Effector memory CD8-positive, alpha-beta T cell (primary cell): Measurements from ENCODE around the gene ECSCR.
"Not testable (repeated sequence)": the region's sequence is repeated elsewhere in the genome, so short reads cannot be mapped to it uniquely, and the experiment has no call there.

Experiments
- ATAC-seq: fragments of 150-1000 bp; cut with Tn5 transposase; replicated peaks from 2 replicates; pipeline ENCODE4 v1.10.0; 2021; ENCODE audit warnings: mild to moderate bottlenecking, moderate library complexity
- DNase-seq, 3 experiments: peaks; one replicate each; pipeline ENCODE4 v3.0.0; 2021
- H3K27ac Mint-ChIP-seq, 2 donors: one replicate each; pipeline ENCODE4 v1.8.0; 2022; ENCODE audit warnings: mild to moderate bottlenecking in 2 of 2, mixed read lengths in 2 of 2, moderate library complexity in 2 of 2
- H3K27me3 Mint-ChIP-seq, 2 donors: one replicate each; pipeline ENCODE4 v1.8.0; 2022; ENCODE audit warnings: mixed read lengths in 2 of 2
- H3K36me3 Mint-ChIP-seq: one replicate; pipeline ENCODE4 v1.8.0; 2022; ENCODE audit warnings: mild to moderate bottlenecking, moderate library complexity, mixed read lengths; ENCODE audit not compliant: insufficient read depth
- H3K4me1 Mint-ChIP-seq, 2 donors: one replicate each; pipeline ENCODE4 v1.8.0; 2022; ENCODE audit warnings: low read depth in 2 of 2, mixed read lengths in 2 of 2
- H3K4me3 Mint-ChIP-seq, 2 donors: one replicate each; pipeline ENCODE4 v1.8.0; 2022; ENCODE audit warnings: mild to moderate bottlenecking in 2 of 2, mixed read lengths in 2 of 2, moderate library complexity in 2 of 2
- H3K9me3 Mint-ChIP-seq, 2 donors: one replicate each; pipeline ENCODE4 v1.8.0; 2022; ENCODE audit warnings: mixed read lengths in 2 of 2

Gene ECSCR

DNA sequence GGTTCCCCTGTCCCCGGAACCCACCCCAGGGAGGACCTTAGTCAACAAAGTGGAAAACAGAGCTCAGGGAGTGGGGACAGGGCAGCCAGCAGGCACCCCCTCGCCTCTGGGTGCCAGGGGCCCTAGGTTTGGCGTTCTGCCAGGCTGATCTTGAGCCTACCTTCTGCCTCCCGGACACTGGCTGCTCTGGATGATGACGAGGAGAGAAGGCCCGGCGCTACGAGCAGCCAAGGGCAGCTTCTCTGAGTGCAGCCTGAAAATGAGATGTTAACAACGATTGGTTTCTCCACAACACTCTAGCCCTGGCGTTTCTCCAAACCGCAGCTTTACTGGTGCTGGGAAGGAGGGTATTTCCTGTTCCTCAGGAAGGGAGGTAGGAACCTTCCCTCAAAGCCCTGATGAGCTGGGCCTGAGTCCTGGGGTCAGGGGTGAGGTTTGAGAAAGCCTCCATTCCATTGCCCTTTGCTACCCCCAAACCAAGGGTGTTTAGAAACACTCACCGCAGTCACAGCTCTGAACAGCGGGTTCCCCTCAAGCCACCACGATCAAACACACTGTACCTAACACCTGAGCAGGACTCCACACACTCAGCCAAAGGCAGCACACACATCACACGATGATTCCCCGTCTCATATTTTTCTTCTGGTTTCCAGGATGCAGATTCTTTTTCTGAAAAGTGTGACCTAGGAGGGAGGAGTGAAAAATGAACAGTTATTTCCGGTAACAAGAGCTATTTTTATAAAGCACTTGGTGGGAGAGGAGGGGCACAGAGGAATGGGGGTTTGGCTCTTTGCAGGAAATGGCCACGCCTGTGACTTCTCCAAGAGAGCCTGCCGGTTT is 19.7 kb upstream of the ECSCR start, which contains the start of gene STING1:
STING1 (minus strand) TSS at position 709 of the 840 bp plus-strand sequence. CDS start 1,054 bp downstream, outside the sequence.
- ATAC-seq, result peak; percentile 93
- peaks cover 33 to 42% of the 10 kb centered on the region in 2 donors for H3K4me1 Mint-ChIP-seq
- H3K9me3 Mint-ChIP-seq, result no peaks in the 10 kb centered on the region
- H3K27me3 Mint-ChIP-seq, result no peaks in the 10 kb centered on the region
- peaks cover 35% of the 10 kb centered on the region for H3K36me3 Mint-ChIP-seq
- peak within 1 kb of the TSS; percentile 76 to 83 for H3K4me3 Mint-ChIP-seq
- H3K27ac Mint-ChIP-seq, result peak within 1 kb of the TSS; percentile 82 to 88
- DNase-seq, result peak; percentile 62 to 70 (median 67)

DNA sequence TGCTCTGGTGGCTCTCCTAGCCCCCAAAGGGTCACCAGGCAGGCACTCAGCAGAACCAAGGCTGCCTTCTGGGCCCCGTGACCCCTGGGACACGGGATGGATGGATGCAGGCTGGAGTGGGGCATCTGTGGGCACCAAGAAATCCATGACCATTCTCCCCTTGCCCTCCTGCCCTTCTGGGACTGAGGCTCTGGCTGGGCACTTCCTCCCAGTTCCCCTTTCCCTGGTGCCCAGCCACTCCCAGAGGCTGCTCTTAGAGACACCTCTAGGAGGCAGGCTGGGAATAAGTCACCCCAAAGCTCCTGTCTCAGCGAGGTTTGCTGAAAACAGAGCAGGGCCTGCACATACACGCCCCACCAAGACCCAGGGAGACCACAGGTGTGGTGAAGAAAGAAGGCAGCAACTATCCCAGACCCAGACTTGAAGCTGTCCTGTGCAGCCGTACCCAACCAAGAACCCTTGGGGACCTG is 19.1 kb upstream of the ECSCR start:
- H3K27me3 Mint-ChIP-seq, result no peaks in the 10 kb centered on the region
- DNase-seq, result no peak
- peaks cover 40% of the 10 kb centered on the region for H3K36me3 Mint-ChIP-seq
- H3K4me3 Mint-ChIP-seq, result peak overlapping the region; percentile 76 to 83
- peaks cover 35 to 42% of the 10 kb centered on the region in 2 donors for H3K4me1 Mint-ChIP-seq
- ATAC-seq, result peak; percentile 14
- no peaks in the 10 kb centered on the region for H3K9me3 Mint-ChIP-seq
- peak overlapping the region; percentile 82 to 88 for H3K27ac Mint-ChIP-seq

DNA sequence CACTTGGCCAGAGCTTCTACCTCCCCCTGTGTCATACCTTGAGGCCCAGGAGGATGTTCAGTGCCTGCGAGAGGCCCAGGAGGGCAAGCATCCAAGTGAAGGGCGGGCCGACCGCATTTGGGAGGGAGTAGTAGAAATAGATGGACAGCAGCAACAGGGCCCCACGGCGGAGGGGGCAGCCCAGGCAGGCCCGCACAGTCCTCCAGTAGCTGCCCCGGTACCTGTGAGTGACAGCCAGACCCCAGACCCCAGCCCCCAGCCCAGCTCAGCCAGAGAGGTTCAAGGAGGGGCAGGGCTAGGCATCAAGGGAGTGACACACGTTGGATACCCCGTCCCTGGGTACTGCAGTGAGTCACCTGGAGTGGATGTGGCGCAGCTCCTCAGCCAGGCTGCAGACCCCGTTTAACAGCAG is 18.6 kb upstream of the ECSCR start:
- Mint-ChIP-seq H3K4me3 (peak overlapping the region; percentile 76 to 83), H3K36me3 (peaks cover 42% of the 10 kb centered on the region), H3K27me3 (no peaks in the 10 kb centered on the region), H3K9me3 (no peaks in the 10 kb centered on the region), H3K27ac (peak overlapping the region; percentile 82 to 88), H3K4me1 (peaks cover 36 to 43% of the 10 kb centered on the region in 2 donors)
- DNase-seq (no peak), ATAC-seq (no peak)

DNA sequence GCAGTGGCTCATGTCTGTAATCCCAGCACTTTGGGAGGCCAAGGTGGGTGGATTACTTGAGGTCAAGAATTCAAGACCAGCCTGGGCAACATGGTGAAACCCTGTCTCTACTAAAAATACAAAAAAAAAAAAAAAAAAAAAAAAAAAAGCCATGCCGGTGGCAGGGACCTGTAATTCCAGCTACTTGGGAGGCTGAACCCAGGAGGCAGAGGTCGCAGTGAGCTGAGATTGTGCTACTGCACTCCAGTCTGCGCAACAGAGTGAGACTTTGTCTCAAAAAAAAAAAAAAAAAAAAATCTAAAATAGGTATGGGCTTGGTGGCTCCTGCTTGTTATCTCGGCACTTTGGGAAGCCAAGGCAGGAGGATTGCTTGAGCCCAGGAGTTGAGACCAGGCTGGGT is 17.2 kb upstream of the ECSCR start:
- H3K4me3 Mint-ChIP-seq, result peak overlapping the region in 1 of 2 donors; percentile 40
- ATAC-seq, H3K27me3 Mint-ChIP-seq, H3K9me3 Mint-ChIP-seq, DNase-seq: not testable (repeated sequence)
- peaks cover 50 to 56% of the 10 kb centered on the region in 2 donors for H3K4me1 Mint-ChIP-seq
- peaks cover 53% of the 10 kb centered on the region for H3K36me3 Mint-ChIP-seq
- H3K27ac Mint-ChIP-seq, result peak overlapping the region in 1 of 2 donors; percentile 38

GRCh38 chr5:139478657-139479423 is 16.3 kb upstream of the ECSCR start:
- H3K4me3 Mint-ChIP-seq, result peak overlapping the region; percentile 32 to 40
- H3K4me1 Mint-ChIP-seq, result peaks cover 54 to 57% of the 10 kb centered on the region in 2 donors

DNA sequence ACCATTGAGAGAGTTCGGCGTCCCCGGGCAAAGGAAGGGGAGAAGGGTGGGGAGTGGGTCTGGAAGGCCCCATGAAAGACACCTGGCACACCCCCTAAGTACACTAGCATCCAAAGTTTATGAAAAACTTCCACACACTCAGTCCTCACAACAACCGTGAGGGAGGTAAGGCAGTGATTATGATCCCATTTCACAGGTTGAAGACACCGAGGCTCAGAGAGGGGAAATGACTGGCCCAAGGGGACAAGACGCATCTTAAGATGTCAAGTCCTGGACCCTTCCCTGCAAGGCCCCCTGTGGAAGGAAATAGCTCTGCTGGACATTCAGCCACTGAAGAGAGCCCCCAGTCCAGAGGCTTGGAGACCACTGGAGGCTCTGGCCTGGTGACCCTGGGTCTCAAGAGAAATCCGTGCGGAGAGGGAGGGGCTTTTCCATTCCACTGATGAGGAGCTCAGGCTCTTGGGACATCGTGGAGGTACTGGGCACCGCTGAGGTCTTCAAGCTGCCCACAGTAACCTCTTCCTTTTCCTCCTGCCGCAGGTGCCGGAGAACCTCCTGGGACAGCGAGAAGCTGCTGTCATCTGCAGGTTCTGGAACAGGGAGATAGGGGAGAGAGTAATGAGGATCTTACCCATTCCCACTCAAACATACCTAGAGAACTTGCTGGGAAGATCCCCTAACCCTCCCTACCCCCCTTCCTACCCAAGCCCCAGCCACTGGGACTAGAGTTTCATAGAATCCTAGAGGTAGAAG is 13.5 kb upstream of the ECSCR start:
- Mint-ChIP-seq H3K4me3 (peak overlapping the region; percentile 70 to 72), H3K4me1 (peaks cover 57 to 61% of the 10 kb centered on the region in 2 donors), H3K36me3 (peaks cover 48% of the 10 kb centered on the region), H3K27ac (peak overlapping the region; percentile 52 to 84), H3K9me3 (no peaks in the 10 kb centered on the region), H3K27me3 (no peaks in the 10 kb centered on the region)
- DNase-seq (no peak), ATAC-seq (no peak)

More at GRCh38 chr5:139478657-139479423, 16.3 kb upstream of the ECSCR start:
- Mint-ChIP-seq H3K36me3 (peaks cover 57% of the 10 kb centered on the region), H3K27ac (peak overlapping the region; percentile 80 to 85)
- not testable (repeated sequence) for H3K27me3 Mint-ChIP-seq, ATAC-seq, H3K9me3 Mint-ChIP-seq, DNase-seq

DNA sequence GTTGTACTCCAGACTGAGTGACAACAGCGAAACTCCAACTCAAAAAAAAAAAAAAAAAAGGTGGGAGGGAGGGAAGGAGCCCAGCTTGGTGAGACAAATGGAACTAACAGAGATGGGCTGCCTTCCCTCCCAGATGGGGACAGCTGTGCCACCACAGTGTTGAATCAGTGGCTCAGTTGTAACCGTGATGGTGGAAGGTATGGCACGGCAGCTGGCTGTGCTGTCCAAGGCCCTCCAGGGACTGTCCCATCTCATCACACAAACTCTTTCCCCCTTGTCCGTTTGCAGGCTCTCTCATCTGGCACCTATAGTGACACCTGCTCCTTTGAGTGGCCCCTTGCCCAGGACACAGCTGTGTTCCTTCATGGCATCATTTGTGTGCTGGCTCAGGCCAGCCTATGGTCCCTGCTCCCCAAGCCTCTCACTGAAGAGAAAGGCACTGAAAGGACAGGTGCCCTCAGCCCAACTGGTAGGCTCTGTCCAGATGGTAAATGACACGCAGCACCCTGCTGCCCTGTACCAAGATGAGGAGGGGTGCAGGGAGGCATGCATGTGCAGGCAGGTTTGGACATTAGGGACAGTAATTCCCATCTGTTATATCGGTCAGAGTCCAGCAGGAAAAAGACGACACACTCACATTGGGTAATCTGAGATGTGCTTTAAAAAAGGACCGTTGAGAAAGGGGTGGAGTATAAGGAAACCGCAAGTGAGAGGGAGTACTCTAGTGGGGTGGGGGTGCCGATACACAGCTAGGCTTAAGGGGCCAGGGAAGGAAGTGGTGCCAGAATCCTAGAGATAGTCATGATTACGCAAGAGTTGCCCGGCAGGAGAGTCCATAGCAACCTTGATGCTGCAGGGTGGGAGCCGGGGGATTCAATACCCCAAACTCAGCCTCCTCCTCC is 12.6 kb upstream of the ECSCR start:
- peak overlapping the region; percentile 70 to 72 for H3K4me3 Mint-ChIP-seq
- ATAC-seq (peak; percentile 72), DNase-seq (no peak)
- H3K36me3 Mint-ChIP-seq, result peaks cover 41% of the 10 kb centered on the region
- peaks cover 58 to 59% of the 10 kb centered on the region in 2 donors for H3K4me1 Mint-ChIP-seq
- no peaks in the 10 kb centered on the region for H3K9me3 Mint-ChIP-seq
- no peaks in the 10 kb centered on the region for H3K27me3 Mint-ChIP-seq
- peak overlapping the region; percentile 52 to 84 for H3K27ac Mint-ChIP-seq

GRCh38 chr5:139473565-139473964 is 11.0 kb upstream of the ECSCR start:
- H3K36me3 Mint-ChIP-seq, result peaks cover 28% of the 10 kb centered on the region
- DNase-seq (no peak), ATAC-seq (no peak)
- peaks cover 59 to 66% of the 10 kb centered on the region in 2 donors for H3K4me1 Mint-ChIP-seq
- no peak overlapping the region for H3K4me3 Mint-ChIP-seq
- peak overlapping the region; percentile 84 to 96 for H3K27ac Mint-ChIP-seq
- no peaks in the 10 kb centered on the region for H3K9me3 Mint-ChIP-seq
- H3K27me3 Mint-ChIP-seq, result no peaks in the 10 kb centered on the region

DNA sequence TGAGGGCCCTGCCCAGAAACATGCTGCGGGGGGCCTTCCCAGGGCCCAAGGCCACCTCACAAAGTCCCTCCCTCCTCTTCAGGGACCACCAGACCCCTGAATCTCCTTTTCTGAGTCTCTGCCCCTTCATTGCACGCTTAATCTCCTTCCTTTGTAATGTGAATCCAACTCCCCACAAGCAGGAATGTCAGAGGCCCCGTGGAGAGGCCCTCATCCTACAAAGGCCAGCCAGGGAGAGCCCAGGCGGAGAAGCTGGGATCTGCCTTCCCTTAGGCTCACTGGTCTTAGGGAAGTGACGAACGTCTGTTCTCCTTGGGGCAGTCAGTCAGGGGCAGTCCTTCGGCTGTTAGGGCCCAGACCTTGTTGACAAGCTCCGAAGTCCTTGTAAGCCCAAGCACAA is 10.6 kb upstream of the ECSCR start:
- H3K9me3 Mint-ChIP-seq, result no peaks in the 10 kb centered on the region
- peaks cover 58 to 68% of the 10 kb centered on the region in 2 donors for H3K4me1 Mint-ChIP-seq
- peaks cover 24% of the 10 kb centered on the region for H3K36me3 Mint-ChIP-seq
- DNase-seq, result no peak
- no peaks in the 10 kb centered on the region for H3K27me3 Mint-ChIP-seq
- H3K4me3 Mint-ChIP-seq, result peak overlapping the region in 1 of 2 donors; percentile 92
- ATAC-seq, result no peak
- peak overlapping the region; percentile 84 to 96 for H3K27ac Mint-ChIP-seq

GRCh38 chr5:139472386-139473030 is 10.0 kb upstream of the ECSCR start:
- ATAC-seq (no peak), DNase-seq (no peak)
- Mint-ChIP-seq H3K27me3 (no peaks in the 10 kb centered on the region), H3K9me3 (no peaks in the 10 kb centered on the region), H3K36me3 (peaks cover 24% of the 10 kb centered on the region), H3K4me3 (peak overlapping the region; percentile 91 to 92), H3K4me1 (peaks cover 54 to 66% of the 10 kb centered on the region in 2 donors), H3K27ac (peak overlapping the region; percentile 84 to 96)

DNA sequence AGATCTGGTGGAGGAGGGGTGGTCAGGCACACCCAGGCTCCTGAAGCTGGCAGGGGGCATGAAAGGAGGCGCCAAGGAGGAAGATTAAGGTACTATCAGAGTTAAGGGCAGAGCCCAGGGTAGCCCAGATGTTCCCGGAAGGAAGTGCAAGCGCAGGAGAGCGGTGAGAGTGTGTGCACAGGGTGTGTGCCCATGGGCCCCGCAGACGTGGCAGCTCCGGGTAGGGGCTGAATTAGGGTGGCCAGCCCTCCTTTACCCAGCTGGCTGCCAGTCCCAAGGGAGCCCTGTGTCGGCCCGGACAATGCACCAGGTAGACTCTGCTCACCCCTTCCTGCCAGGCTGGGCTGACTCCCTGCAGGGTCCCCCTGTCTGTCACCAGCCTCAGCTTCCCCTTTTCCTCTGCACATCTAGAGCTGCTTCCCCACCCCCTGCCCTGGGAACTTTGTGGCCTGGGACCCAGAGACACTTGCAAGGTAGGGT is 8.3 kb upstream of the ECSCR start, which contains the start of gene SMIM33:
SMIM33 (plus strand) TSS at position 184 of the 480 bp plus-strand sequence; CDS start at position 302, 118 bp downstream.
- Mint-ChIP-seq H3K4me1 (peaks cover 50 to 59% of the 10 kb centered on the region in 2 donors), H3K9me3 (no peaks in the 10 kb centered on the region), H3K36me3 (peaks cover 15% of the 10 kb centered on the region), H3K27ac (peak within 1 kb of the TSS; percentile 84 to 96), H3K4me3 (peak within 1 kb of the TSS; percentile 91 to 92), H3K27me3 (no peaks in the 10 kb centered on the region)
- ATAC-seq (peak; percentile 73), DNase-seq (no peak)
